A673 (cell line): ENCODE measurements around the gene NAT14. TPM values are rescaled to one million over a fixed set of nuclear protein-coding genes. Genes with fewer than 3 reads are reported as not detected.

Source experiments
- BruUV-seq: library from RNA; stranded (reverse); fragments of 400-500 nt; replicated peaks from 2 replicates; lab custom pipeline; 2021; lab: Mats Ljungman, UMichigan
- CTCF ChIA-PET: fragments of 300-600 bp; sonication (Branson Sonifier 250); formaldehyde crosslinking; loops from one replicate; lab custom pipeline; 2022; ENCODE audit warnings: antibody characterized with exemption; lab: Charles Lee
- POLR2A ChIA-PET: fragments of 300-600 bp; sonication (Branson Sonifier 250); formaldehyde crosslinking; loops from one replicate; lab custom pipeline; 2022; ENCODE audit warnings: antibody characterized with exemption; ENCODE audit not compliant: low non-redundant PET; lab: Charles Lee
- DNase-seq: peaks from one replicate; pipeline ENCODE4 v3.0.0-alpha.2; 2015; ENCODE audit warnings: low spot score
- H3K27ac ChIP-seq: fragments of 200-600 bp; sonication (generic); 2 replicates; pipeline ENCODE4 v1.5.1; 2016; ENCODE audit warnings: mixed run types, low read depth, mild to moderate bottlenecking, mixed read lengths, antibody characterized with exemption, low read length; ENCODE audit not compliant: poor library complexity, severe bottlenecking
- H3K27me3 ChIP-seq: fragments of 200-600 bp; sonication (generic); replicated peaks from 2 replicates; pipeline ENCODE4 v1.6.1; 2017; ENCODE audit warnings: mixed run types, low read depth, mild to moderate bottlenecking, mixed read lengths, antibody characterized with exemption, low read length; ENCODE audit not compliant: insufficient read depth, poor library complexity
- H3K36me3 ChIP-seq: fragments of 200-600 bp; sonication (generic); 2 replicates; pipeline ENCODE4 v1.6.1; 2016; ENCODE audit warnings: mixed run types, mild to moderate bottlenecking, mixed read lengths, antibody characterized with exemption, low read length; ENCODE audit not compliant: insufficient read depth, poor library complexity, severe bottlenecking
- H3K4me1 ChIP-seq: fragments of 200-600 bp; sonication (generic); 2 replicates; pipeline ENCODE4 v1.6.1; 2017; ENCODE audit warnings: mixed run types, mild to moderate bottlenecking, mixed read lengths, antibody characterized with exemption, low read length; ENCODE audit not compliant: insufficient read depth, poor library complexity, severe bottlenecking
- H3K4me3 ChIP-seq: fragments of 200-600 bp; sonication (generic); 2 replicates; pipeline ENCODE4 v1.5.1; 2016; ENCODE audit warnings: low read depth, mixed run types, mild to moderate bottlenecking, mixed read lengths, low read length; ENCODE audit not compliant: poor library complexity, severe bottlenecking
- H3K9me3 ChIP-seq: fragments of 200-600 bp; sonication (generic); 2 replicates; pipeline ENCODE4 v1.6.1; 2016; ENCODE audit warnings: mixed run types, low read depth, mild to moderate bottlenecking, mixed read lengths, antibody characterized with exemption, low read length; ENCODE audit not compliant: poor library complexity, severe bottlenecking
- EZH2 ChIP-seq: fragments of 200-600 bp; sonication (generic); IDR thresholded peaks from 2 replicates; pipeline ENCODE4 v1.6.1; 2017; ENCODE audit warnings: borderline replicate concordance, low read depth, mild to moderate bottlenecking, mixed read lengths, antibody characterized with exemption, low read length; ENCODE audit not compliant: poor library complexity, severe bottlenecking
- intact Hi-C: fragments of 100-400 bp; cut with micrococcal nuclease; formaldehyde crosslinking; loops from one replicate; pipeline ENCODE4 v1.10.0; 2022; ENCODE audit not compliant: unreplicated experiment
- total RNA-seq: library from RNA; stranded (reverse); gene quantifications from 2 replicates; pipeline ENCODE4 v1.2.3, GENCODE V29; 2021
- TF ChIP-seq, protein P1 (sequence below): fragments of 300-800, 200-600 bp; sonication (generic); conservative IDR thresholded peaks from 2 replicates; pipeline ENCODE4 v1.5.1; 2017; ENCODE audit warnings: low read depth, mild to moderate bottlenecking, antibody characterized with exemption, low read length, moderate library complexity, mixed read lengths

NAT14 gene
- total RNA-seq, 1 experiment from 2014 or later = 55.1 TPM

DNA sequence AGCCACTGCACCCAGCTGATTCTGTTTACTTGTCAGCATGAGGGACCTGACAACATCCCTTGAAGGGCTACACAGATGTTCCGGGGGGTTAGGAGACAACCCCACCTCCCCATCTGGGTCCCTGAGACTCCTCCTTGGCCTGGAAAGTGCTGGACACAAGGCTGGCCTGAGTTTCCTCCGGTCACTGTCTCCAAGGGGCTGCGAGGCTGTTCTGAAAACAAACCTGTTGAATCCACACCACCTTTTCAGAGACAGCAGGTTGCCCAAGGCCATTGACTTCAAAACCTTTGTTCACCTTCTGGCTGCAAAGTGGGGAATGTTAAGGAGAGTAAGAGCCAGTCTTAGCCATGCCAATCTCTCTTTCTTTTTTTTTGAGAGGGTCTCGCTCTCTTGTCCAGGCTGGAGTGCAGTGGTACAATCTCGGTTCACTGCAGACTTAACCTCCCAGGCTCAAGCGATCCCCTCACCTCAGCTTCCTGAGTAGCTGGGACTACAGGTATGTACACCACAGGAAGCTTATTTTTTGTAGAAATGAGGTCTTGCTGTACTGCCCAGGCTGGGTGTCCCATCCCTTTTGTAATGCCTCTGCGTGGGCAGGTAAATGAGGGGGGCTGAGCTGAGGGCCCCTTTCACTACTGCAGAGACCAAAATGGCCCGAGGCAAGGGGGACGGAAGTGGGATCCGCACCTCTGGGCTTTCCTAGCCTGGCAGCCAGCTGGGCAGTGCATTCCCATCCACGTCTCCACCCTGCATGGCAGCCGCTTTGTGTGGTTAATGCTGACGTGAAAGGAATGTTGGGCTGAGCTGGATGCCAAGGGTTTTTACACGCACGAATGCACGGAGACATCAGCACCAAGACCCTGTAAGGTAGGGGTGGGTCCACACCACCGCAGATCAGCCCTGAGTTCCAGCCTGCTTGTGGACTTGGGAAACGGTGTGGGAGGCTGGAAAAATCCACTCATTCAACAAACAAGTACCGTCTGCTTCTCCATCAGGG lies 10.4 kb upstream of the NAT14 start:
- no peak for DNase-seq
- no peak for TF ChIP-seq EZH2
- TF ChIP-seq, protein P1, sequence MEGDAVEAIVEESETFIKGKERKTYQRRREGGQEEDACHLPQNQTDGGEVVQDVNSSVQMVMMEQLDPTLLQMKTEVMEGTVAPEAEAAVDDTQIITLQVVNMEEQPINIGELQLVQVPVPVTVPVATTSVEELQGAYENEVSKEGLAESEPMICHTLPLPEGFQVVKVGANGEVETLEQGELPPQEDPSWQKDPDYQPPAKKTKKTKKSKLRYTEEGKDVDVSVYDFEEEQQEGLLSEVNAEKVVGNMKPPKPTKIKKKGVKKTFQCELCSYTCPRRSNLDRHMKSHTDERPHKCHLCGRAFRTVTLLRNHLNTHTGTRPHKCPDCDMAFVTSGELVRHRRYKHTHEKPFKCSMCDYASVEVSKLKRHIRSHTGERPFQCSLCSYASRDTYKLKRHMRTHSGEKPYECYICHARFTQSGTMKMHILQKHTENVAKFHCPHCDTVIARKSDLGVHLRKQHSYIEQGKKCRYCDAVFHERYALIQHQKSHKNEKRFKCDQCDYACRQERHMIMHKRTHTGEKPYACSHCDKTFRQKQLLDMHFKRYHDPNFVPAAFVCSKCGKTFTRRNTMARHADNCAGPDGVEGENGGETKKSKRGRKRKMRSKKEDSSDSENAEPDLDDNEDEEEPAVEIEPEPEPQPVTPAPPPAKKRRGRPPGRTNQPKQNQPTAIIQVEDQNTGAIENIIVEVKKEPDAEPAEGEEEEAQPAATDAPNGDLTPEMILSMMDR = no peak
- POLR2A ChIA-PET = no interaction called here
- H3K4me3 ChIP-seq = no peak overlapping the region
- no peaks in the 10 kb centered on the region for H3K27me3 ChIP-seq
- BruUV-seq = no TSS peak
- CTCF ChIA-PET = interaction anchor here (0.5 kb wide), 1 partner anchor 875 kb away, joined by 4 read pairs; no protein-coding TSS in a partner anchor
- intact Hi-C loops = no loop called here
- peaks cover 14% of the 10 kb centered on the region for H3K4me1 ChIP-seq
- no peak overlapping the region for H3K27ac ChIP-seq
- H3K9me3 ChIP-seq = no peaks in the 10 kb centered on the region
- no peaks in the 10 kb centered on the region for H3K36me3 ChIP-seq

GRCh38 chr19:55476100-55476775 lies 8.8 kb upstream of the NAT14 start, which contains the start of gene ZNF628:
Gene ZNF628 (plus strand): TSS chr19:55476617. CDS start chr19:55479911, 3,294 bp downstream.
- DNase-seq = peak; percentile 99
- TF ChIP-seq, protein P1 = no peak
- TF ChIP-seq EZH2 = no peak
- peak within 1 kb of the TSS; percentile 56 for H3K4me3 ChIP-seq
- no peaks in the 10 kb centered on the region for H3K9me3 ChIP-seq
- H3K27ac ChIP-seq = peak within 1 kb of the TSS; percentile 92
- H3K4me1 ChIP-seq = peaks cover 14% of the 10 kb centered on the region
- CTCF ChIA-PET = interaction anchor here (0.7 to 1.6 kb wide), 4 partner anchors 8 to 156 kb away, joined by 4 to 8 read pairs (median 8); no protein-coding TSS in a partner anchor
- intact Hi-C loops = no loop called here
- BruUV-seq = no TSS peak
- H3K36me3 ChIP-seq = no peaks in the 10 kb centered on the region
- POLR2A ChIA-PET = interaction anchor here (0.6 to 0.8 kb wide), 4 partner anchors 23 to 271 kb away, joined by 3 to 4 read pairs (median 3); partner anchors contain the start of gene CCDC106
- H3K27me3 ChIP-seq = no peaks in the 10 kb centered on the region

DNA sequence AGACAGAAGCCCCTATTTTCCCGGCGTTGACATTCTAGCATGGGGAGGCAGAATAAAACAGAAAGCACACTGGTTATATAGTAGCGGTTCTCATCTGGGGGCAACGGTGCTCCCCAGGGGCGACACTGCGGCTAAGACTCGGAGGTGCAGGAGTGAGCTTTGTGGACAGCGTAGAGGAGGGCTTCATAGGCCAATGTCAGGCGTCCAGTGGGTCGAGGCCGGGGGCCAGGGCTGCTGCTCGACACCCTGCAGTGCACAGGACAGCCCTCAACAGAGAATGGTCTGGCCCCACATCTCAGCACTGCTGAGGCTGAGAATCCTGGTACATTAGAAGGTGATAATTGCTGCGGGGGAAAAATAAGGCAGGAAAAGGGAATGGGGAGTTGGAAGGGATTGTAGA lies 7.1 kb upstream of the NAT14 start:
- no peak for DNase-seq
- ChIA-PET CTCF (interaction anchor here (1.6 kb wide), 1 partner anchor 155 kb away, joined by 4 read pairs; no protein-coding TSS in a partner anchor), POLR2A (no interaction called here)
- Histone ChIP-seq H3K9me3 (no peaks in the 10 kb centered on the region), H3K4me1 (peaks cover 14% of the 10 kb centered on the region), H3K4me3 (peak overlapping the region; percentile 56), H3K36me3 (no peaks in the 10 kb centered on the region), H3K27ac (peak overlapping the region; percentile 62), H3K27me3 (no peaks in the 10 kb centered on the region)
- intact Hi-C loops = no loop called here
- no TSS peak for BruUV-seq
- TF ChIP-seq EZH2 = no peak
- TF ChIP-seq, protein P1 = no peak
